HG03175 (cell line): ENCODE measurements around the gene FAM162B.
A peak's percentile ranks its signal among the peaks of the same experiment; 100 is the strongest.
"Not testable (repeated sequence)": the region's sequence is repeated elsewhere in the genome, so short reads cannot be mapped to it uniquely, and the experiment has no call there.

ENCODE experiments used
- ATAC-seq: cut with Tn5 transposase; IDR thresholded peaks from one replicate; pipeline ENCODE4 v1.9.1; 2021; ENCODE audit warnings: mild to moderate bottlenecking, moderate library complexity; ENCODE audit not compliant: unreplicated experiment

The FAM162B gene

DNA sequence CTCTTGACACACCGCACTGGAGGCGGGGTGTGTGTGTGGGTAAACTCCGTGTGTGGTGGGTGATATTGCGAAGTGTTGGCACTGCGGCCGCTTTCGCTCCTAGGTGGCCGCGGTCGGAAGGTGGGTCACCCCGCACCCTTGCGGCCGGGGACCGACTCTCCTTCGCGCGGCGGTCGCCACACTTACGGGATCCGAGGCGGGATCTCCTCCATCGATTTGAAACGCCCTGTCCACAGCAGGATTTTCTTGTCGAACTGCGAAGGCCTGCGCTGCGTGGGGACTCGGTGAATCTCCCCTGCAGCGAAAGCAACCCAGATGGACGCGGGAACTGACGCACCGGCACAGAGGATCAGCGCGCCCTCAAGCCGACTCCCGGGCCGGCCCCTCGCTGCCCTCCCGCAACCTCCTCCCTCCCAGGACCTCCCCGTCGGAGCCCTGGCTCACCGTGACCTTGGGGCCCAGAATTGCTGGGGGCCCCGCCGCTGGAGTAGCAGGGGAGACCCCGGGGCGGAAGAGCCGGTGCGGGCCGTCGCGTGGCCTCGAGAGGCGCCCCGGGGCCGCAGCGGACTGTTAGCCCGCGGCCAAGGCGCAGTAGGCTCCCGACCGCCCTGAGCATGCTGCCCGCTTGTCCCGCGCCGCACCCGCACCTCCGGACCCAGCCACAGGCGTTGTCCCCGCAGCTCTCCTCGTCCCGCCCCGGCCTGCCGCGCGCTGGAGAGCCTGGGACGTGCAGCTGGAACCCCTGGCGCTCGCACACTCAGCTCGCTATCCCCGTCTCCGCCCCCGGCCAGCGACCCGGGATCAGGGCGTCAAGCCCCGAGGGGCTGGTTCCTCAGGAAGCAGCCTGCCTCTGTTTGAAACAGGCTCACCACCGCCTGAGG lies at the start of gene FAM162B:
FAM162B (minus strand) TSS at position 759 of the 881 bp plus-strand sequence; CDS start at position 616, 143 bp downstream.
- ATAC-seq: no peak

DNA sequence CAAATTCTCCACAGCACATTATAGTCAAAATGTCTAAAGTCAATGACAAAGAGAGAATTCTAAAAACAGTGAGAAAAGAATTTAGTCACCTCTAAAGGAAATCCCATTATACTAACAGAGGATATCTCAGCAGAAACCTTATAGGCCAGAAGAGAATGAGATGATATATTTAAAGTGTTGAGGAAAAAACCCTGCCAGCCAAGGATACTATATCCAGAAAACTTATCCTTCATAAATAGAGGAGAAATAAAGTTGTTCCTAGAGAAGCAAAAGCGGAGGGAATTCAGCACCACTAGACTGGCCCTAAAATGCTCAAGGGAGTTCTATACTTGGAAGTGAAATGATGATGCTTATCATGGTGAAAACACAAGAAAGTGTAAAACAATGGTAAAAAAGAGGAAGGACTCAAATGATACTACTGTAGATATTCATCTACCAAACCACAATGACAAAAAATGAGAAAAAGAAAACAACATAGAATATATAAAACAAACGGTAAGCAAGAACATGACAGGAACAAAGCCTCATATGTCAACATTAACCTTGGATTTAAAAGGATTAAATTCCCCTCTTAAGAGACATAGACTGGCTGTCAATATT lies 46.6 kb upstream of the FAM162B start:
- ATAC-seq: no peak

DNA sequence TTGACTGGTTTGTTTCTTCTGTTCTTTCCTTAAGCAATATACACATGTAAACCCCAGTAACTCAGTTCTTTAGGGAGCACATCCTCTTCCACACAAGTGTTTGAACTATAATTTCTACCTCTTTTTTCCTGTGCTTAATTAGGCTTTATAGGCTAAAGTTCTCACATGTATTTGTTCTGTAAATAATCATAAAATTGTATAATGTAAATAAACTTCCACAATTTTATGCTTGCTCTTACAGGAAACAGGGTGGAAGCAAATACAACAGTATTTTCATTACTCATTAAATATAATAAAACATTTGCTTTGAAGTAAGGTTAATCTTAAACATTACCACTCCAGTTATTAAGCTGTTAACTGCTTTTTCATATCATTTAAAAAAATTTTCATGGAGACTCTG lies 36.5 kb upstream of the FAM162B start:
- ATAC-seq: no peak

DNA sequence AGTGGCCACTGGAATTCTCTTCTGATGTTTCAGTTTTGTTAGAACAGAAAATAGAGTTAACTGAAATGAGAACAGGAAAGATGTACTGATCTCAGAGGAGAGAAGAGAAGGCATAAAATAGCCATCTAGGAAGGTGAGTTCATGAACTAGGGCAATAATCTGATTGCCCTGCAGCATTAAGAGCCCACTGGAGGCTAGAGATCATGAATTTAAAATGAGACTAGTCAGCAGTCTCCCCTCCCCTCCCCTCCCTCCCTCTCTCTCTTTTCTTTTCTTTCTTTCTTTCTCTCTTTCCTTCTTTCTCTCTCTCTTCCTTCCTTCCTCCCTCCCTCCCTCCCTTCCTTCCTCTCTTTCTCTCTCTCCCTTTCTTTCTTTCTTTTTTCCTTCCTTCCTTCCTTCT lies 34.4 kb upstream of the FAM162B start:
- ATAC-seq: no peak

DNA sequence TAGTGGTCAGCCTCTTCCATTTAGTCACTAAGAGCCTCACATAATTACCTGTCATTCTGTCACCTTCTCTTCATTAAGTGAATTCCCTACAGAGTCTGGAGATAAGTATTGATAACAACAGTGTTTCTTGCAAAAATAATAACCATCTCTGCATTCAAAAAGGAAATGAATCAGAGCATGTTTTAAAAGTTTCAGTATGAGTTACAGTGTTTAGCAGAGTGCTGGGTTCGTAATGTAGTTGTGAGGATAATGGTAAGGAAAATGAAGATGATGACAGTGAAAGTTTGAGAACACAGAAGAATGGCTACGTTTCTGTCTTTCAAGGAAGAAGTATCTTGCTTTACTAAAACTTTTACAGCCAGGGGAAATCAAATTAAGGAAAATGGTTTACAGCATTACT lies 32.1 kb upstream of the FAM162B start:
- no peak for ATAC-seq

DNA sequence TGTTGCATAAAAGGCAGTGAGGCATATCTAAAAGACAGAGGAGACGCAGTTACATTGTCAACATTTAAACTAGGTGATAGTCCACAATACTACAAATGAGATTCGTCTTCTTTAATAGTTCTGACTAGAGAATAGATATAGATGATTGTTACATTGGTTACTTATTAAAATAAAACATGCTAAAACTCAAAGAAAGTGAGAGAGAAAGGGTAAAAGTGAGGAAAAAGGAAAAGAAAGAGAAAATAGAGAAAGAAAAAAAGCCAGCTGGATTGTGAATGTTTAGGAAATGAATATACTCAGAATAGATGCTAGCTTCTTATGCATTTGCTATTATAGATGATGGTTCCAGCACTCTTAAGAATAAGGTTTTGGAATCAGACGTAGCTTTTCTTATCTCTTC lies 27.7 kb upstream of the FAM162B start:
- no peak for ATAC-seq

DNA sequence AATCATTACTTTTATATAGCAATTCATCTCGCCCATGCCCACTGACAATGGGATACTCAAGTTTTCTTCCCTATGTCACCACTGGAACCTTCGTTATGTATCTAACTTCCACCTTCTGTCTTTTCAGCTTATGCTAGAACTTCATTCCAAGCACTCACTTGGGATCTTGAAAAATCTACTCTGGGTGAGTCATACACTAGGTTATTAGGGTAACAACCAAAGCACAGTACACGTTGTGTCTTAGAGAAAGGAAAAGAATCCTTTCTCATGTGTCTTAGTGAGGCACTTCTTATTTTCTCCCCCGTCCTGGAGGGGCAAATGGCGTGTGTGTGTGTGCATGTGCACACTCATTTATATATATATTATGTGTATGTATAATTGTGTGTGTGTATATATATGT lies 18.3 kb upstream of the FAM162B start:
- ATAC-seq: no peak

DNA sequence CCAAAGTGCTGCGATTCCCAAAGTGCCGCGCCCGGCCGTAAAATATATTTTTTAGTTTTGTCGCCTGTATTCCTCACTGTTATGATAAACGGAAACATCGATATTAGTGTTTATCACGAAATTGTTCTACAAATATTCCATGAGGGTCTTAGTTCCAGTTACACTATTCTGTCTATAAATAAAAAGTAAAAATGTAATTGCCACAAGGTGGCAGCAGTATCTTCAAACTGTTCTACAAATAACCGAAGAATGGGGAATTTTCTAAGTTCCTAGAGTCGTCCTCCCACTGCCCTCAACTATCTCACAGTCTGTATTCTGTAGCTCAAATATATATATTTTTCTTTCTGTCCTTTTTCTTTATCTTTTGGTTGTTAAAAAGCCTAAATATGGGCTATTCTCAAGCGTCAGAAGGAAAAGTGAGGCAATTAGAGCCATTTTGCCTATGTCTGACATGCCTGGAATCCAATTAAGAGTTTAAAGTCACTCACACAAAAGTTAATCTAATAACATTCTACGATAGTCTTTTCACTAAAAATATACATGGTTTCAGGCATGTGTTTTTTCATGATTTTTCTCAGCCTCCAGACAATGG lies 14.2 kb upstream of the FAM162B start:
- peak; percentile 63 for ATAC-seq

DNA sequence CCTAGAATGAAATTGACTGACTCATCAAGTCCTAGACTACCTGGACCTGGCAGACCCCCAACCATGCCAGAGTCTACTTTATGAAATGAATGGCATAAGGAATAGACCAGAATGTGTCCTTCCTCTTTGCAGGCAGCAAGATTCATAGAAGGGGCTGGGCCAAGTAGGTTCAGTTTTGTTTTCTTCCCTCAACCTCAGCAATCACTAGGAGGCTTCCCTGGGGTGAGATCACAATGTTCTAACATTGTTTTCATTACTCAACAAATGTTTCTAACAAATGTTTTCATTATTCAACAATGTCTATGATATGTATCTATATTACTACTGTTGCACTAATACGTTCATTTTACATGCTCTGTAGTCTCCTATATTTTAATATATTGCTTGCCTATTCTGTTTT lies 8.4 kb upstream of the FAM162B start:
- no peak for ATAC-seq

DNA sequence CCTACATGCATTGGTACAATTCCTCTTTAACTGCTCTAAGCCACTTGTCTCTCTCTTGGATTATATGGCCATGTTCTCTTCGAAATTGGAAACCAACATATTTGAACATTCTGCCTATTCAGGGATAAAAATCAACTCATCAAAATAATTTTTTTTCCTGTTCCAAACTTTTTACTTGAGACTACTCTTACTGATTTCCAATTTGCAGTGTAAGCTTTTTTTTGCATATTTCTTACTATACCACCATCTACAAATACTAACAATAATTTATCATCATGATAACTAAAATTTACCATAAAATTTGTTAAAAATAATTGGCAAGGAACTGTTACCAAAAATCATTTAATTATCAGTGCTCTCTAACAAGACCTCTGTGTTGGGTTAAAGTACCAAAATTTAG lies 6.9 kb upstream of the FAM162B start:
- ATAC-seq: no peak

DNA sequence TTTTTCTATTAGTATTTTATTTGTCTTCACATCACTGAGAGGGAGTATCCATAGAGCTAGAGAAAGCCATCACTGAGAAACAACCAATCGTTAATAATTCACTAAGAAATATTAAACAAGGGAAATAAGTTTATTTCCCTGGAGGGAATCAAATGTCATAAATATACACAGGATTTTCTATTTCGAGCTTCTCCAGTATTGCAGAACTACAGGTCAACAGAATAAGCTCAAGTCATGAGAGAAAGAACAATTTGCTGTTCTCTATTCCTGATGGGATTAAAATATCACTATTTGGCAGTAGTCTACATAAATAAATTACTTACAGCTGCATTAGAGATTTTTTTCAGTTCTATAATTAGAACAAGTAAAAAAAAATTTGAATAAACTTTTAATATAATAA lies 2.2 kb upstream of the FAM162B start:
- no peak for ATAC-seq

DNA sequence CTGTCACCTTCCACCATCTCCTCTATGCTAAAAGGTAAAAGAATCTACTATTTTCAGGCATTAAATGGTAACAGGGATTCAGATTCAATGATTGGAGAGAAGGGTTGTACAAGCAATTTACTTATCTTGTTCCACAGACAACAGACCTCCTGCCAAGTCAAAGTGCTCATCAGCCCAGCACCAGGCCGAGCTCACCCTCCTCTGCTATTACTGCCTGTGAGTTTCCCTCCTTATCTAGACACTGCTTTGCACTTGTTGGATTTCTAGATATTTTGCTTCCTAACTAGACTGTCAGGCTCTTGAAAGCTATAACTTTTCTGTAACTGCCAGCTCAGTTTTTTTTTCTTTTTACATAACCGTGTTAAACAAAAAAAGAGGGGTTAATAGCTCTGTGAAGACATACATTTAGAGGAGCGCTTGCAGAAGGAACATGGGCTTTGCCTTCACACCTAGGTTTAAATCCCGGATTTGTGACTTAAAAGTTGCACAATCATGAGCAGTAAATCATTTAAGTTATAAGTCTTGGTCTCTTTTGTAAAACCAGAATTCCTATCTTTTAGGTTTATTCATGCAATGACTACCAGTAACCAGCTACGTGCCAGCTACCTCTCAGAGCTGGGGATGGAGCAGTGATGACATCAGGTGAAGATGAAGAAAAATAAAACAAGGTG lies 1.1 kb upstream of the FAM162B start:
- no peak for ATAC-seq

DNA sequence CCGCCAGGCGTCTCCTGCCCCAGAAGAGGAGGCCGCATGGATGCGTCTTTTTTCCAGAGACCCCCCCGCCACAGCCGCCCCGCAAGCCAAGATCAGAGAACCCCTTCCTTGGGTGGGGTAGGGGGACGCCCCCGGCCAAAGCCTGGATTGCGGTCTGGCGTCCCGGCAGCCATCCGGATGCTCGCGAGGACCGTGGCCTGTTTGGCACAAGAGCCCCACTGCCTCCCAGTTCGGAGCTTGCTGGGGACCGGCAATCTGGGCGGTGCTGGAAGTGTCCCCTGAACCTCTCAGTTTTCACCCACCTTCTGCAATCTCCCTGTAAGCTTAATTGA lies 924 bp downstream of the FAM162B start:
- no peak for ATAC-seq

DNA sequence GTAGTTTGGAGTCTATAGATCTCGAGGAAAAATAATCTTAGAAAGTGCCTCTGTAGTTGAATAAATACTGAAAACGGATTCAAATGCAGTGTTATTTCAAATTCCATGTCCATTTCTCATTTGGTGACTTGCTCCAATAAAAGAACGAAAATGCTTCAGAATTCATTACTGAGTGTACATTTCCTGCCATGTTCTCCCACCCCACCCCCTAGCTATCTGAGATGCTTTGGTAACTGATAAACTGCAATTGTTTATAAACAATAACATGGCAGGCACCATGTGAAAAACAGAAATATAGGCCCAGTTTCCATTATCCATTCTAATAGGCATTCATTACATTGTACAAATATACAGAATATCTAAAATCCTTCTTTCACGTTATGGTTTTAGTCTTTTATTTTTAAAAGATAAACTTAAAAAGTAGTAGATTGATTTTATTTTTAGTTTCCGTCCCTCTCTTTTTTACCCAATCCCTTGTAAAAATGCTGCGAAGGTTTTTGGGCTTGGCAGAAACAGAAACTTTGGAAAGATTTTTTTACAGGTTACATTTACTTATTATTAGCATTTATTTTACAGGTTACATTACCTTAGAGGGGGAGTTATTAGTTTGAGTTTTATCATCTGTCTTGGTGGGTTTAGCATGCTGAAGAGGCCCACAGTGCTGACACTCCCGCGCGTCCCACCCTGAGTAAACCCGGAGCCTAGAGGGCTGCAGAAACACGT lies 1.5 kb downstream of the FAM162B start:
- ATAC-seq: no peak

DNA sequence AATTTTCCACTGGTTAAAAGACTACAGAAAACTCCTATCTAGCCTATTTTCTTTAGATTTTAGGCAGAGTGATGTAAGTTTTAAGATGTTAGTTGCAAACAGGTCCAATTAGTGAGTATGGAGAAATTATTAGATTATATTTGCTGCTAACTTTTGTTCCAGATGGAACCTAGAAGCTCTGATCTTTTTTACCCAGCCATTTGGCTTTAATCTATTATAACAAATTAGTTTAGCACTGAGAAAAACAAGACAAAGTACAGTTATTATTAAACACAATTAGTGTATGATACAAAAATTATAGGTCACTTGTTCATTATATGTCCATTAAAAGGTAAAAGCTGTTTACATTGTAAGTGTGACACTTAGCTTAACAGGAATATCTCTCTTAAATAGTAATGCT lies 2.5 kb downstream of the FAM162B start:
- ATAC-seq: no peak

DNA sequence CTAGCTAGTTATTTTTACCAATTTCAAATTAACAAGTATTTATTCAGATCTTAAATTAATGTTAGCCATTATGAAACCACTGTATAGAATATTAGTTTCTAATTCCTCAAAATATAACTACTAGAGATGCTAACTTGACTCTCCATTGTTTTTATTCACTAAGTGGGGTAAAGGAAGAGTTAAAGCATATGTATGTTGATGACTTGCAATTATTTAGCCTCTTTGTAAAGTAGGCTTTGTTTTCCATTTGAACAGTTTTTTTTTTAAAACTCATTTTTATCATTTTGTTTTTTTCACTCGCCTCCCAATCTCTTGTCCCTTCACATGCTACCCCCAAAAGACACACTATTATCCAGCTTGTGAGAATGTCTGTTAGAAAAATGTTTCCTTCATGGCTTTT lies 3.3 kb downstream of the FAM162B start:
- ATAC-seq: no peak

DNA sequence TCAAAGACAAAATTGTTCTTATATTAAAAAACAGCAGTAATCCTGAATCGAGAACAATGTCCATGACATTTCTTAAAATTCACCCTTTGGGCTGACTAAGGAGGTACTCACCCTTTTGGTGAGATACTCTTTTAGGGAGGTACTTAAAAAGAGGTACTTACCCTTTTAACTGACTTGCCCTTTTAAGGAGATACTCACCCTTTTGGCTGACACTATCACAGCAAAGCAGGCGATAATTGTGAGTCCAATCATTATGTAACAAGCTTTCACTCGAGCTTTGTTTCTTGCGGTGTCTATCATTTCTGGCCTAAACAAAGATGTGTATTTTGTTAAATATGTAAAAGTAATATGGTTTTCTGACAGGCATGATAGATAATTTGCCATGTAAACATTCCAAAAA lies 3.7 kb downstream of the FAM162B start:
- ATAC-seq: no peak

DNA sequence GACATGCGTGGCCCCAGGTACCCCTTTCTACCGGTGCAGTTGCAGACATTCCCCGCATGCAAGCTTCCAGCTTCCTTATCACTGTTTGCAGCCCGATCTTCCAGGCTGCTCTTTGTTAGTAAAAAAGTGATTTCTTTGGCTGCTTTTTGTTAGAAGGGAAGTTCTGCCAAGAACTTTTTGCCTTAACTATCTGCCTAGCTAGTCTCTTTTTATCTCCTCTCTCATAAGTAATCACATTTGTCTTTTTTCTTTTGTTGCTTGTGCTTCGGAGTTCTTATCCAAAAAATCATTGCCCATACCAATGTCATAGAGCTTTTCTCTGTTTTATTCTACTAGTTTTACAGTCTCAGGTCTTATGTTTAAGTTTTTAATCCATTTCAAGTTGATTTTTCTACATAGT lies 20.3 kb downstream of the FAM162B start:
- no peak for ATAC-seq

DNA sequence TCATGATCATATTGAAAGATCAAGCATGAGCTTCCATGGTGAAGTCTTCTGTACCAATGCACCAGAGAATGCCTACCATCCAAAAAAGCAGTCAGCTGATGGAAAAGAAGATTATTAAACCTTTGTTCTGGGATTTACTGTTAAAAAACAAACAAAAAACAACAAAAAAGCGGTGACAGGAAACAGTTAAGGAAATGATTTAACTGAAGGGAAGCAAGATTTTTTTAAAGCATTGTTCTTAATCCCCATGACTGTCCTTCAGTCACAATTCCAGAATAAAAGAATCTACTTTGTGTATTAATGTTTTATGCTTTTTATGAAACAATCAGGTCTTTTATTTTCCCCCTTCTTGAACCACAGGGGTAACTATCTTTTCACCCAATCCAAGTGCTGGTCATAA lies 23.9 kb downstream of the FAM162B start:
- no peak for ATAC-seq

DNA sequence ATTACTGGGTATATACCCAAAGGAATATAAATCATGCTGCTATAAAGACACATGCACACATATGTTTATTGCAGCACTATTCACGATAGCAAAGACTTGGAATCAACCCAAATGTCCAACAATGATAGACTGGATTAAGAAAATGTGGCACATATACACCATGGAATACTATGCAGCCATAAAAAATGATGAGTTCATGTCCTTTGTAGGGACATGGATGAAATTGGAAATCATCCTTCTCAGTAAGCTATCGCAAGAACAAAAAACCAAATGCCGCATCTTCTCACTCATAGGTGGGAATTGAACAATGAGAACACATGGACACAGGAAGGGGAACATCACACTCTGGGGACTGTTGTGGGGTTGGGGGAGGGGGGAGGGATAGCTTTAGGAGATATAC lies 25.0 kb downstream of the FAM162B start:
- not testable (repeated sequence) for ATAC-seq

DNA sequence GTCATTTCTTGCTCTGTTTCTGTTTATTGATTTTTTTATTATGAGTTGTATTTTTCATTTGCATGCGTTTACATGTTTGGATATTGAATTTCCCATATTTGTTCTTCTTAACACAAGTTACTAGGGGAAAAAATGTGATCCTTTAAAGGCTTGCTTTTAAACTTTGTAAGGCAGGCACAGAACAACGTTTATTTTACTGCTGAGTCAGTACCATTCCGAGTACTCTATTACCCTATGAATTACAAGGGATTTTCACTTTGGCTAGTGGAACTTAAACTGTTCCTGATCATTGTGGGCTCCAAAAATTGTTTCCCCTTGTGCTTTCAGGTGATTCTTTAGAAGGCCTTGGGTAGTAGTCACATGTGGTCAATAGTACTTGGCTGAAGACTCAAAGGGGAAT lies 28.5 kb downstream of the FAM162B start:
- no peak for ATAC-seq
